ENCODE data around the gene LRRC8D.

DNA sequence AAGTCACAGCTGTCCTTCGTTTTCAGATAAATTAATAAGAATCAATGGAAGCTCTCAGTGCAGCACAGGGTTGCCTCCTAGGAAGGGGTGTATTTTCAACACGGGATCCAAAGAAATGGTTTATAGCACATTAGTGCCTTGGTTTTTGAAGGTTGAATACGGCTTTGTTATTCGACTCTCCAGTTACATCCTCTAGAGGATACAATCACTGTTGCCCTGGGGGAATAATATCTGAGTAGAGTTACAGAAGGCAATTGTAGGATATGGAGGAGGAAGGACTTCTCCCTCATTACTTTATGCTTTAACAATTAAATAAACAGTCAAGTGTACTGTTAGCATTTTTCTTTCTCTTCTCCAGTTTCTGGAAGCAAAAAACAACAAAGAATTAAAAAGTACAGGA lies 159.8 kb downstream of the LRRC8D start:
- TF ChIP-seq POLR2A (IDR thresholded peaks at IDR 0.05), result no peak
- TF ChIP-seq, protein P1, sequence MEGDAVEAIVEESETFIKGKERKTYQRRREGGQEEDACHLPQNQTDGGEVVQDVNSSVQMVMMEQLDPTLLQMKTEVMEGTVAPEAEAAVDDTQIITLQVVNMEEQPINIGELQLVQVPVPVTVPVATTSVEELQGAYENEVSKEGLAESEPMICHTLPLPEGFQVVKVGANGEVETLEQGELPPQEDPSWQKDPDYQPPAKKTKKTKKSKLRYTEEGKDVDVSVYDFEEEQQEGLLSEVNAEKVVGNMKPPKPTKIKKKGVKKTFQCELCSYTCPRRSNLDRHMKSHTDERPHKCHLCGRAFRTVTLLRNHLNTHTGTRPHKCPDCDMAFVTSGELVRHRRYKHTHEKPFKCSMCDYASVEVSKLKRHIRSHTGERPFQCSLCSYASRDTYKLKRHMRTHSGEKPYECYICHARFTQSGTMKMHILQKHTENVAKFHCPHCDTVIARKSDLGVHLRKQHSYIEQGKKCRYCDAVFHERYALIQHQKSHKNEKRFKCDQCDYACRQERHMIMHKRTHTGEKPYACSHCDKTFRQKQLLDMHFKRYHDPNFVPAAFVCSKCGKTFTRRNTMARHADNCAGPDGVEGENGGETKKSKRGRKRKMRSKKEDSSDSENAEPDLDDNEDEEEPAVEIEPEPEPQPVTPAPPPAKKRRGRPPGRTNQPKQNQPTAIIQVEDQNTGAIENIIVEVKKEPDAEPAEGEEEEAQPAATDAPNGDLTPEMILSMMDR (IDR thresholded peaks at IDR 0.05), result no peak

Measured in heart left ventricle (tissue), 13 donors.